K562 (cell line): ENCODE data around the gene LMAN2. TPM values are rescaled to one million over a fixed set of nuclear protein-coding genes. Genes with fewer than 3 reads are reported as not detected.

Source experiments
- CBX1 ChIP-seq: sonication (generic); IDR thresholded peaks from 2 replicates; pipeline ENCODE4 v1.6.1; 2016; ENCODE audit warnings: antibody characterized with exemption, low read depth, mild to moderate bottlenecking
- CREBBP ChIP-seq: IDR thresholded peaks from one replicate; pipeline ENCODE4 v1.6.1; 2012; ENCODE audit warnings: low read depth, mild to moderate bottlenecking, control low read depth, inconsistent platforms, low read length
- HCFC1 ChIP-seq: IDR thresholded peaks from 2 replicates; pipeline ENCODE4 v1.6.1; 2012; ENCODE audit warnings: low read depth, low read length, improper control_type of control experiment
- NBN ChIP-seq: fragments of 450-650 bp; IDR thresholded peaks from 2 replicates; pipeline ENCODE4 v1.6.1; 2016; ENCODE audit warnings: low read depth, mild to moderate bottlenecking
- ZKSCAN3 ChIP-seq: fragments of 250-450 bp; sonication (Bioruptor Pico); IDR thresholded peaks from 2 replicates; pipeline ENCODE4 v1.4.0; 2020
- ZKSCAN8 ChIP-seq: fragments of 200-800 bp; sonication (Bioruptor generic); IDR thresholded peaks from 2 replicates; pipeline ENCODE4 v1.6.1; 2016; ENCODE audit warnings: missing genetic modification characterization, missing compliant biosample characterization
- polyA plus RNA-seq, 8 experiments: library from polyadenylated mRNA; depleted of rRNA in 4 of 8; stranded (reverse) in 5 of 8; unstranded in 3 of 8; fragments of >200 nt; fragmentation: Nextera tagmentation in 2 of 8; fragmentation: Illumina TruSeq in 1 of 8; extraction: Ambion mirVana in 2 of 8; extraction: Trizol in 1 of 8; gene quantifications; 2 replicates each; pipeline versions ENCODE4 v1.2.1 to v1.2.3, GENCODE V29; 2011 to 2014; ENCODE audit warnings: inconsistent platforms in 1 of 8, missing spikeins in 1 of 8
- total RNA-seq, 7 experiments: library from RNA; depleted of rRNA in 6 of 7; stranded (reverse); fragments of >200 nt in 6 of 7; fragmentation: Illumina TruSeq in 2 of 7; extraction: Trizol in 2 of 7; gene quantifications; 2 replicates each; pipeline versions ENCODE4 v1.2.1 to v1.2.3, GENCODE V29; 2011 to 2021; ENCODE audit warnings: low replicate concordance in 1 of 7
- TF ChIP-seq, protein P1 (sequence below): fragments of 450-650 bp; formaldehyde crosslinking; conservative IDR thresholded peaks from 2 replicates; pipeline ENCODE4 v1.4.0; 2022; ENCODE audit warnings: mild to moderate bottlenecking, missing genetic modification characterization
- TF ChIP-seq, protein P2 (sequence below): fragments of 450-650 bp; IDR thresholded peaks from 2 replicates; pipeline ENCODE4 v1.6.1; 2018; ENCODE audit warnings: mild to moderate bottlenecking, low read depth; ENCODE audit not compliant: partially characterized antibody
- TF ChIP-seq, protein P3 (sequence below): fragments of 450-650 bp; IDR thresholded peaks from 2 replicates; pipeline ENCODE4 v1.6.1; 2016; ENCODE audit warnings: low read depth
- TF ChIP-seq, protein P4 (sequence below), 2 experiments: fragments of 250-450 bp in 1 of 2; fragments of 450-650 bp in 1 of 2; sonication (Bioruptor Pico) in 1 of 2; IDR thresholded peaks; 2 replicates each; pipeline versions ENCODE4 v1.6.1 to v1.8.0; 2016 to 2021; ENCODE audit warnings: mild to moderate bottlenecking in 2 of 2, moderate library complexity in 2 of 2, missing compliant biosample characterization in 1 of 2, missing genetic modification characterization in 1 of 2

Gene LMAN2
- total and polyA plus RNA-seq, 9 of the 15 experiments (the other 6 are each of a cell fraction or from before 2014, with no cell fraction given), result 2.7 to 254 (median 136) TPM

DNA sequence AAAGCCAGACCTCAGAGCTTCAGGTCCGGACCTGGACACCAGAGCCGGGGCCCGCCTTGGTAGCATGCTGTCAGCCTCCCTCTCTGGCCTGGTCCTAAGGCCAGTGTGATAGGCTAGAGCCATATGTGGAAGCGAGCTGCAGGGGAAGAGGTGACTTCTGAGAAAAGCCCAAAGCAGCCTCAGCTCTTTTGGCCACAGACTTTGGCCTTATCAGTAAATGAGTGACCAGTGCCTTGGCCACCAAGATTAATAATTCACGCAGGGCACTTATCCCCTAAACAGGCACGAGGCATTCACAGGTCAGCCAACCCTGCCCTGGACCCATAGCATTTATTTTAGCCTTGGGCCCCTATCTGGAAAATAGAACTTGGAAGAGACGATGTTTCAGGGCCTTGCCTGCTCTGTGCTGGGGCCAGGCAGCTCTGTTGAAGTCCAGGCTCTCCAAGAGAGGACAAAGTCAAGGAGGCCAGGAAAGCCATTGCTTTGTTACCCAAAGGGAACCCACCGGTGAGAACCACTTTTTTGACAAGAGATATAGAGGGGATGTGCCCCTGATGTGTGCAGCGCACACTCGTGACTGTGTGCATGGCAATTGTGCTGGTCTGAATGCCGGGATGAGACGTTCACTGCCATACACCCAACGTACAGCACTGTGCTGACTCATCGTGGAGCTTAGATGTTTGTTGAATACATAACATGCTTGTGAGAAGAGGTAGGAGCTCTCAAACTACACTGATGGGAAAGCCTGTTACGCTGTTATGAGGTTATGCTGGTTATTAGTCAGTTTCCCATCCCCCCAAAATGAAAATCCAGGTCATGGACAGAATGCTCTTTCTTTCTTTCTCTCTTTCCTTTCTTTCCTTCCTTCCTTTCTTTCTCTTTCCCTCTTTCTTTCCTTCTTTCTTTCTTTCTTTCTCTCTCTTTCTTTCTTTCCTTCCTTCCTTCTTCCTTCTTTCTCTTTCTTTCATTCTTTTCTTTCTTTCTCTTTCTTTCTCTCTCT is 27.7 kb upstream of the LMAN2 start (continued):
- TF ChIP-seq NBN (peak; percentile 59; the same call in 1 of the 2 replicates), CREBBP (no peak), ZKSCAN3 (no peak), ZKSCAN8 (CRISPR knock-in tag) (peak; percentile 76; the same call in 1 of the 2 replicates), CBX1 (no peak), HCFC1 (no peak)
- TF ChIP-seq, protein P1, sequence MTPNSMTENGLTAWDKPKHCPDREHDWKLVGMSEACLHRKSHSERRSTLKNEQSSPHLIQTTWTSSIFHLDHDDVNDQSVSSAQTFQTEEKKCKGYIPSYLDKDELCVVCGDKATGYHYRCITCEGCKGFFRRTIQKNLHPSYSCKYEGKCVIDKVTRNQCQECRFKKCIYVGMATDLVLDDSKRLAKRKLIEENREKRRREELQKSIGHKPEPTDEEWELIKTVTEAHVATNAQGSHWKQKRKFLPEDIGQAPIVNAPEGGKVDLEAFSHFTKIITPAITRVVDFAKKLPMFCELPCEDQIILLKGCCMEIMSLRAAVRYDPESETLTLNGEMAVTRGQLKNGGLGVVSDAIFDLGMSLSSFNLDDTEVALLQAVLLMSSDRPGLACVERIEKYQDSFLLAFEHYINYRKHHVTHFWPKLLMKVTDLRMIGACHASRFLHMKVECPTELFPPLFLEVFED, result peak; percentile 10; the same call in 1 of the 2 replicates
- TF ChIP-seq, protein P2, sequence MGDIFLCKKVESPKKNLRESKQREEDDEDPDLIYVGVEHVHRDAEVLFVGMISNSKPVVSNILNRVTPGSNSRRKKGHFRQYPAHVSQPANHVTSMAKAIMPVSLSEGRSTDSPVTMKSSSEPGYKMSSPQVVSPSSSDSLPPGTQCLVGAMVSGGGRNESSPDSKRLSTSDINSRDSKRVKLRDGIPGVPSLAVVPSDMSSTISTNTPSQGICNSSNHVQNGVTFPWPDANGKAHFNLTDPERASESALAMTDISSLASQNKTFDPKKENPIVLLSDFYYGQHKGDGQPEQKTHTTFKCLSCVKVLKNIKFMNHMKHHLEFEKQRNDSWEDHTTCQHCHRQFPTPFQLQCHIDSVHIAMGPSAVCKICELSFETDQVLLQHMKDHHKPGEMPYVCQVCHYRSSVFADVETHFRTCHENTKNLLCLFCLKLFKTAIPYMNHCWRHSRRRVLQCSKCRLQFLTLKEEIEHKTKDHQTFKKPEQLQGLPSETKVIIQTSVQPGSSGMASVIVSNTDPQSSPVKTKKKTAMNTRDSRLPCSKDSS, result peak; percentile 43
- TF ChIP-seq, protein P3, sequence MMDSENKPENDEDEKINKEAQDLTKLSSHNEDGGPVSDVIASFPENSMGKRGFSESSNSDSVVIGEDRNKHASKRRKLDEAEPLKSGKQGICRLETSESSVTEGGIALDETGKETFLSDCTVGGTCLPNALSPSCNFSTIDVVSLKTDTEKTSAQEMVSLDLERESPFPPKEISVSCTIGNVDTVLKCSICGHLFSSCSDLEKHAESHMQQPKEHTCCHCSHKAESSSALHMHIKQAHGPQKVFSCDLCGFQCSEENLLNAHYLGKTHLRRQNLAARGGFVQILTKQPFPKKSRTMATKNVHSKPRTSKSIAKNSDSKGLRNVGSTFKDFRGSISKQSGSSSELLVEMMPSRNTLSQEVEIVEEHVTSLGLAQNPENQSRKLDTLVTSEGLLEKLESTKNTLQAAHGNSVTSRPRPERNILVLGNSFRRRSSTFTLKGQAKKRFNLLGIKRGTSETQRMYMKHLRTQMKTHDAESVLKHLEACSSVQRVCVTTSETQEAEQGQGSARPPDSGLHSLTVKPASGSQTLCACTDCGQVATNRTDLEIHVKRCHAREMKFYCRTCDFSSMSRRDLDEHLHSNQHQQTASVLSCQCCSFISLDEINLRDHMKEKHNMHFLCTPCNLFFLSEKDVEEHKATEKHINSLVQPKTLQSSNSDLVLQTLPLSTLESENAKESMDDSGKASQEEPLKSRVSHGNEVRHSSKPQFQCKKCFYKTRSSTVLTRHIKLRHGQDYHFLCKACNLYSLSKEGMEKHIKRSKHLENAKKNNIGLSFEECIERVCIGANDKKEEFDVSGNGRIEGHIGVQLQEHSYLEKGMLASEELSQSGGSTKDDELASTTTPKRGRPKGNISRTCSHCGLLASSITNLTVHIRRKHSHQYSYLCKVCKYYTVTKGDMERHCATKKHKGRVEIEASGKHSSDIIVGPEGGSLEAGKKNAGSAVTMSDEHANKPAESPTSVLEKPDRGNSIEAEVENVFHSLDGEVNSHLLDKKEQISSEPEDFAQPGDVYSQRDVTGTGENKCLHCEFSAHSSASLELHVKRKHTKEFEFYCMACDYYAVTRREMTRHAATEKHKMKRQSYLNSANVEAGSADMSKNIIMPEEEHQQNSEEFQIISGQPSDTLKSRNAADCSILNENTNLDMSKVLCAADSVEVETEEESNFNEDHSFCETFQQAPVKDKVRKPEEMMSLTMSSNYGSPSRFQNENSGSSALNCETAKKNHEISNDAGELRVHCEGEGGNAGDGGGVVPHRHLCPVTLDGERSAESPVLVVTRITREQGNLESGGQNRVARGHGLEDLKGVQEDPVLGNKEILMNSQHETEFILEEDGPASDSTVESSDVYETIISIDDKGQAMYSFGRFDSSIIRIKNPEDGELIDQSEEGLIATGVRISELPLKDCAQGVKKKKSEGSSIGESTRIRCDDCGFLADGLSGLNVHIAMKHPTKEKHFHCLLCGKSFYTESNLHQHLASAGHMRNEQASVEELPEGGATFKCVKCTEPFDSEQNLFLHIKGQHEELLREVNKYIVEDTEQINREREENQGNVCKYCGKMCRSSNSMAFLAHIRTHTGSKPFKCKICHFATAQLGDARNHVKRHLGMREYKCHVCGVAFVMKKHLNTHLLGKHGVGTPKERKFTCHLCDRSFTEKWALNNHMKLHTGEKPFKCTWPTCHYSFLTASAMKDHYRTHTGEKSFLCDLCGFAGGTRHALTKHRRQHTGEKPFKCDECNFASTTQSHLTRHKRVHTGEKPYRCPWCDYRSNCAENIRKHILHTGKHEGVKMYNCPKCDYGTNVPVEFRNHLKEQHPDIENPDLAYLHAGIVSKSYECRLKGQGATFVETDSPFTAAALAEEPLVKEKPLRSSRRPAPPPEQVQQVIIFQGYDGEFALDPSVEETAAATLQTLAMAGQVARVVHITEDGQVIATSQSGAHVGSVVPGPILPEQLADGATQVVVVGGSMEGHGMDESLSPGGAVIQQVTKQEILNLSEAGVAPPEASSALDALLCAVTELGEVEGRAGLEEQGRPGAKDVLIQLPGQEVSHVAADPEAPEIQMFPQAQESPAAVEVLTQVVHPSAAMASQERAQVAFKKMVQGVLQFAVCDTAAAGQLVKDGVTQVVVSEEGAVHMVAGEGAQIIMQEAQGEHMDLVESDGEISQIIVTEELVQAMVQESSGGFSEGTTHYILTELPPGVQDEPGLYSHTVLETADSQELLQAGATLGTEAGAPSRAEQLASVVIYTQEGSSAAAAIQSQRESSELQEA, result peak; percentile 53; the same call in 1 of the 2 replicates
- TF ChIP-seq, protein P4, sequence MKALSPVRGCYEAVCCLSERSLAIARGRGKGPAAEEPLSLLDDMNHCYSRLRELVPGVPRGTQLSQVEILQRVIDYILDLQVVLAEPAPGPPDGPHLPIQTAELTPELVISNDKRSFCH (CRISPR knock-in tag; IDR thresholded peaks at IDR 0.05), result no peak
- TF ChIP-seq, protein P4 (tag; IDR thresholded peaks at IDR 0.05), result peak; percentile 95
